GM19240 (cell line): ENCODE measurements around the gene HLA-F.
A peak's percentile ranks its signal among the peaks of the same experiment; 100 is the strongest.

ENCODE experiments used
- DNase-seq: peaks from one replicate; pipeline ENCODE4 v3.0.0; 2011; ENCODE audit warnings: low spot score; ENCODE audit not compliant: insufficient read length

Gene HLA-F

GRCh38 chr6:29723666-29724588, 693 bp downstream of the HLA-F start:
- DNase-seq: peak; percentile 25

- DNase-seq: no peak
Observed at GRCh38 chr6:29724937-29725869, 2.0 kb downstream of the HLA-F start.

GRCh38 chr6:29726001-29726400, 2.8 kb downstream of the HLA-F start:
- DNase-seq: no peak

- DNase-seq: no peak
Observed at GRCh38 chr6:29726571-29727194, 3.4 kb downstream of the HLA-F start.

GRCh38 chr6:29727637-29728036, 4.4 kb downstream of the HLA-F start:
- no peak for DNase-seq

- no peak for DNase-seq
Observed at GRCh38 chr6:29728173-29728874, 5.1 kb downstream of the HLA-F start.

- DNase-seq: no peak
Observed at GRCh38 chr6:29728875-29729270, 5.6 kb downstream of the HLA-F start.

- no peak for DNase-seq
Observed at GRCh38 chr6:29729774-29730328, 6.6 kb downstream of the HLA-F start.

GRCh38 chr6:29730575-29731126, 7.4 kb downstream of the HLA-F start:
- no peak for DNase-seq

GRCh38 chr6:29731281-29731680, 8.0 kb downstream of the HLA-F start:
- no peak for DNase-seq

GRCh38 chr6:29733057-29733456, 9.8 kb downstream of the HLA-F start:
- DNase-seq: no peak

GRCh38 chr6:29734046-29735018, 11.1 kb downstream of the HLA-F start:
- DNase-seq: no peak

GRCh38 chr6:29736563-29736962, 13.3 kb downstream of the HLA-F start:
- DNase-seq: no peak

GRCh38 chr6:29737707-29738630, 14.7 kb downstream of the HLA-F start:
- peak; percentile 55 for DNase-seq

- DNase-seq: no peak
Observed at GRCh38 chr6:29739136-29739881, 16.1 kb downstream of the HLA-F start.

GRCh38 chr6:29739882-29740261, 16.6 kb downstream of the HLA-F start:
- DNase-seq: no peak

GRCh38 chr6:29741592-29741991, 18.4 kb downstream of the HLA-F start:
- no peak for DNase-seq
